ENCODE measurements around the gene VCX3A.

DNA sequence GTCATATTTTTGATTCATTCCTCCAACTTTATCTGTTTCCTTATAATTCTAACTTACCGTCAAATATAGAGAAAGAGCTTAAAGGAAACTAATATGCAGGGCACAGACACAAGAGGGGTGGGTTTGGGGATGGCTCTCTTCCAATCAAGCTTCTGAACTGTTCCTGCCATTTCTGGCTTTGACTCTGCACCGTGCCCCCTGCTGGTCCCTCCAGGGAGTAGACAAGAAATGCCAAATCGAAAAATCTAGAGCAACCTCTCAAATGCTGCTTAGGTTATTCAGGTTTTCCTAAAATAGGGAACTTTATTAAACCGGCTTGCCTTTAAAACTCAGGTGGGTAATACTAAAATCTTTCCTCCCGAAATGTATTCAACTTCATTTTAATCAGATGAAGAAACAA, 39.8 kb upstream of the VCX3A start:
- TF ChIP-seq SREBF1 (IDR thresholded peaks at IDR 0.05; ENCODE audit: low read length) (no peak), POLR2AphosphoS5 (IDR thresholded peaks at IDR 0.05; ENCODE audit: low read length) (no peak), POLR2A (IDR thresholded peaks at IDR 0.05; ENCODE audit: low read depth, low read length) (no peak), SMC3 (IDR thresholded peaks at IDR 0.05; ENCODE audit: borderline replicate concordance, low read length) (no peak), MEF2A (IDR thresholded peaks at IDR 0.05; ENCODE audit: insufficient read depth, low read depth, low read length) (no peak), ZSCAN29 (IDR thresholded peaks at IDR 0.05) (no peak)
- TF ChIP-seq, protein P1, sequence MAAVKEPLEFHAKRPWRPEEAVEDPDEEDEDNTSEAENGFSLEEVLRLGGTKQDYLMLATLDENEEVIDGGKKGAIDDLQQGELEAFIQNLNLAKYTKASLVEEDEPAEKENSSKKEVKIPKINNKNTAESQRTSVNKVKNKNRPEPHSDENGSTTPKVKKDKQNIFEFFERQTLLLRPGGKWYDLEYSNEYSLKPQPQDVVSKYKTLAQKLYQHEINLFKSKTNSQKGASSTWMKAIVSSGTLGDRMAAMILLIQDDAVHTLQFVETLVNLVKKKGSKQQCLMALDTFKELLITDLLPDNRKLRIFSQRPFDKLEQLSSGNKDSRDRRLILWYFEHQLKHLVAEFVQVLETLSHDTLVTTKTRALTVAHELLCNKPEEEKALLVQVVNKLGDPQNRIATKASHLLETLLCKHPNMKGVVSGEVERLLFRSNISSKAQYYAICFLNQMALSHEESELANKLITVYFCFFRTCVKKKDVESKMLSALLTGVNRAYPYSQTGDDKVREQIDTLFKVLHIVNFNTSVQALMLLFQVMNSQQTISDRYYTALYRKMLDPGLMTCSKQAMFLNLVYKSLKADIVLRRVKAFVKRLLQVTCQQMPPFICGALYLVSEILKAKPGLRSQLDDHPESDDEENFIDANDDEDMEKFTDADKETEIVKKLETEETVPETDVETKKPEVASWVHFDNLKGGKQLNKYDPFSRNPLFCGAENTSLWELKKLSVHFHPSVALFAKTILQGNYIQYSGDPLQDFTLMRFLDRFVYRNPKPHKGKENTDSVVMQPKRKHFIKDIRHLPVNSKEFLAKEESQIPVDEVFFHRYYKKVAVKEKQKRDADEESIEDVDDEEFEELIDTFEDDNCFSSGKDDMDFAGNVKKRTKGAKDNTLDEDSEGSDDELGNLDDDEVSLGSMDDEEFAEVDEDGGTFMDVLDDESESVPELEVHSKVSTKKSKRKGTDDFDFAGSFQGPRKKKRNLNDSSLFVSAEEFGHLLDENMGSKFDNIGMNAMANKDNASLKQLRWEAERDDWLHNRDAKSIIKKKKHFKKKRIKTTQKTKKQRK (IDR thresholded peaks at IDR 0.05; ENCODE audit: low read depth, low read length): no peak
- TF ChIP-seq, protein P2, sequence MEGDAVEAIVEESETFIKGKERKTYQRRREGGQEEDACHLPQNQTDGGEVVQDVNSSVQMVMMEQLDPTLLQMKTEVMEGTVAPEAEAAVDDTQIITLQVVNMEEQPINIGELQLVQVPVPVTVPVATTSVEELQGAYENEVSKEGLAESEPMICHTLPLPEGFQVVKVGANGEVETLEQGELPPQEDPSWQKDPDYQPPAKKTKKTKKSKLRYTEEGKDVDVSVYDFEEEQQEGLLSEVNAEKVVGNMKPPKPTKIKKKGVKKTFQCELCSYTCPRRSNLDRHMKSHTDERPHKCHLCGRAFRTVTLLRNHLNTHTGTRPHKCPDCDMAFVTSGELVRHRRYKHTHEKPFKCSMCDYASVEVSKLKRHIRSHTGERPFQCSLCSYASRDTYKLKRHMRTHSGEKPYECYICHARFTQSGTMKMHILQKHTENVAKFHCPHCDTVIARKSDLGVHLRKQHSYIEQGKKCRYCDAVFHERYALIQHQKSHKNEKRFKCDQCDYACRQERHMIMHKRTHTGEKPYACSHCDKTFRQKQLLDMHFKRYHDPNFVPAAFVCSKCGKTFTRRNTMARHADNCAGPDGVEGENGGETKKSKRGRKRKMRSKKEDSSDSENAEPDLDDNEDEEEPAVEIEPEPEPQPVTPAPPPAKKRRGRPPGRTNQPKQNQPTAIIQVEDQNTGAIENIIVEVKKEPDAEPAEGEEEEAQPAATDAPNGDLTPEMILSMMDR (IDR thresholded peaks at IDR 0.05 in 2 of 3, conservative IDR thresholded peaks at IDR 0.05 in 1 of 3; ENCODE audit: control insufficient read depth in 2 of 3, extremely low read depth in 1 of 3, insufficient read depth in 1 of 3, low read depth in 3 of 3, low read length in 3 of 3): peak in 2 of 3 experiments; percentile 14 to 18; a peak in 2 of 6 replicates
- TF ChIP-seq, protein P3, sequence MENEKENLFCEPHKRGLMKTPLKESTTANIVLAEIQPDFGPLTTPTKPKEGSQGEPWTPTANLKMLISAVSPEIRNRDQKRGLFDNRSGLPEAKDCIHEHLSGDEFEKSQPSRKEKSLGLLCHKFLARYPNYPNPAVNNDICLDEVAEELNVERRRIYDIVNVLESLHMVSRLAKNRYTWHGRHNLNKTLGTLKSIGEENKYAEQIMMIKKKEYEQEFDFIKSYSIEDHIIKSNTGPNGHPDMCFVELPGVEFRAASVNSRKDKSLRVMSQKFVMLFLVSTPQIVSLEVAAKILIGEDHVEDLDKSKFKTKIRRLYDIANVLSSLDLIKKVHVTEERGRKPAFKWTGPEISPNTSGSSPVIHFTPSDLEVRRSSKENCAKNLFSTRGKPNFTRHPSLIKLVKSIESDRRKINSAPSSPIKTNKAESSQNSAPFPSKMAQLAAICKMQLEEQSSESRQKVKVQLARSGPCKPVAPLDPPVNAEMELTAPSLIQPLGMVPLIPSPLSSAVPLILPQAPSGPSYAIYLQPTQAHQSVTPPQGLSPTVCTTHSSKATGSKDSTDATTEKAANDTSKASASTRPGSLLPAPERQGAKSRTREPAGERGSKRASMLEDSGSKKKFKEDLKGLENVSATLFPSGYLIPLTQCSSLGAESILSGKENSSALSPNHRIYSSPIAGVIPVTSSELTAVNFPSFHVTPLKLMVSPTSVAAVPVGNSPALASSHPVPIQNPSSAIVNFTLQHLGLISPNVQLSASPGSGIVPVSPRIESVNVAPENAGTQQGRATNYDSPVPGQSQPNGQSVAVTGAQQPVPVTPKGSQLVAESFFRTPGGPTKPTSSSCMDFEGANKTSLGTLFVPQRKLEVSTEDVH (IDR thresholded peaks at IDR 0.05; ENCODE audit: low read depth, partially characterized antibody): no peak

All from GM12878 (cell line).